K562 (cell line): ENCODE results near the gene ZSCAN25. TPM values are rescaled to one million over a fixed set of nuclear protein-coding genes. Genes with fewer than 3 reads are reported as not detected.

Source experiments
- ATAC-seq: fragments of 200-7000 bp; cut with Tn5 transposase; 3 replicates; pipeline ENCODE4 v1.9.1; 2020; ENCODE audit warnings: moderate library complexity
- BruUV-seq: library from RNA; stranded (reverse); fragments of 400-500 nt; replicated peaks from 2 replicates; lab custom pipeline; 2021; lab: Mats Ljungman, UMichigan
- CTCF ChIA-PET: fragments of 300-600 bp; formaldehyde crosslinking; extraction: SDS; loops from one replicate; lab custom pipeline; 2021; ENCODE audit warnings: low intra/inter-chr PET ratio; lab: Yijun Ruan, JAX
- POLR2A ChIA-PET: fragments of 300-600, 350-650 bp; sonication (Branson Sonifier 250); formaldehyde crosslinking; extraction: SDS; loops from one replicate; lab custom pipeline; 2021; ENCODE audit warnings: antibody characterized with exemption, inconsistent platforms; lab: Yijun Ruan, JAX
- DNase-seq, 4 experiments: peaks; one replicate each; pipeline versions ENCODE4 v3.0.0 to v3.0.0-alpha.2; 2011 to 2018; ENCODE audit warnings: low spot score in 3 of 4, mixed read lengths in 3 of 4; ENCODE audit errors: extremely low read depth in 1 of 4
- FAIRE-seq: peaks from 2 replicates; lab custom pipeline; 2011; peaks lifted over from hg19 to GRCh38; lab: Jason Lieb, UNC
- H2AFZ ChIP-seq: 2 replicates; pipeline ENCODE4 v1.6.0; 2011; ENCODE audit warnings: low read depth, low read length, control low read depth, inconsistent platforms
- H3K27ac ChIP-seq: fragments of 200-600 bp; 3 replicates; pipeline ENCODE4 v1.8.0; 2011; ENCODE audit warnings: low read depth, mild to moderate bottlenecking, control low read depth, inconsistent platforms, low read length, moderate library complexity, mixed read lengths; ENCODE audit errors: extremely low read depth
- H3K27me3 ChIP-seq, 2 experiments: fragments of 300-600 bp in 1 of 2; 2 replicates in 1 of 2; 3 replicates in 1 of 2; pipeline versions ENCODE4 v1.6.0 to v1.8.0; 2011; ENCODE audit warnings: inconsistent platforms in 2 of 2, low read length in 2 of 2, mild to moderate bottlenecking in 1 of 2, mixed read lengths in 1 of 2, moderate library complexity in 1 of 2; ENCODE audit not compliant: control insufficient read depth in 2 of 2, insufficient read depth in 2 of 2
- H3K36me3 ChIP-seq: fragments of 300-600 bp; 3 replicates; pipeline ENCODE4 v1.8.0; 2011; ENCODE audit warnings: mild to moderate bottlenecking, low read length, inconsistent platforms; ENCODE audit not compliant: control insufficient read depth, insufficient read depth
- H3K4me1 ChIP-seq, 2 experiments: fragments of 200-600 bp in 1 of 2; replicated peaks in 1 of 2; 2 replicates in 1 of 2; 3 replicates in 1 of 2; pipeline versions ENCODE4 v1.5.1 to v1.8.0; 2011; ENCODE audit warnings: inconsistent platforms in 2 of 2, low read length in 2 of 2, mild to moderate bottlenecking in 1 of 2, mixed read lengths in 1 of 2, moderate library complexity in 1 of 2; ENCODE audit not compliant: control insufficient read depth in 2 of 2, insufficient read depth in 2 of 2
- H3K4me2 ChIP-seq: 2 replicates; pipeline ENCODE4 v1.6.1; 2011; ENCODE audit warnings: low read length, control low read depth, inconsistent platforms, mixed read lengths; ENCODE audit not compliant: insufficient read depth
- H3K4me3 ChIP-seq: fragments of 200-600 bp; sonication (generic), shearing (Covaris generic); 2 replicates; pipeline ENCODE4 v1.5.1; 2016; ENCODE audit warnings: control low read depth, inconsistent platforms
- H3K79me2 ChIP-seq: fragments of 200-600 bp; 3 replicates; pipeline ENCODE4 v1.8.0; 2011; ENCODE audit warnings: low read length, inconsistent platforms; ENCODE audit not compliant: control insufficient read depth, insufficient read depth
- H3K9ac ChIP-seq, 2 experiments: 2 replicates each; pipeline versions ENCODE4 v1.6.0 to v1.6.1; 2011; ENCODE audit warnings: low read depth in 2 of 2, low read length in 2 of 2, control low read depth in 1 of 2, inconsistent platforms in 1 of 2, mild to moderate bottlenecking in 1 of 2, mixed read lengths in 1 of 2; ENCODE audit not compliant: insufficient read depth in 1 of 2
- H3K9me1 ChIP-seq: one replicate; pipeline ENCODE4 v1.6.0; 2011; ENCODE audit warnings: inconsistent platforms, mild to moderate bottlenecking, low read length, moderate library complexity; ENCODE audit not compliant: control insufficient read depth, insufficient read depth
- H3K9me3 ChIP-seq: replicated peaks from 2 replicates; pipeline ENCODE4 v1.5.1; 2011; ENCODE audit warnings: low read depth, low read length, inconsistent platforms; ENCODE audit not compliant: control insufficient read depth, insufficient read depth
- H4K20me1 ChIP-seq: replicated peaks from 2 replicates; pipeline ENCODE4 v1.6.1; 2011; ENCODE audit warnings: low read length, inconsistent platforms, mixed read lengths; ENCODE audit not compliant: control insufficient read depth, insufficient read depth
- CCNT2 ChIP-seq: IDR thresholded peaks from 2 replicates; pipeline ENCODE4 v1.6.1; 2011; ENCODE audit warnings: borderline replicate concordance, low read depth, mild to moderate bottlenecking, moderate library complexity, mixed read lengths, low read length; ENCODE audit not compliant: insufficient read length; ENCODE audit errors: extremely low read depth
- EZH2 ChIP-seq: IDR thresholded peaks from 2 replicates; pipeline ENCODE4 v1.6.1; 2012; ENCODE audit warnings: low read depth, mild to moderate bottlenecking, inconsistent platforms, low read length, borderline replicate concordance
- MTA3 ChIP-seq: fragments of 450-650 bp; formaldehyde crosslinking; IDR thresholded peaks from 2 replicates; pipeline ENCODE4 v1.6.1; 2017; ENCODE audit warnings: mild to moderate bottlenecking, borderline replicate concordance
- ZFP30 ChIP-seq: fragments of 250-450 bp; sonication (Bioruptor Pico); IDR thresholded peaks from 2 replicates; pipeline ENCODE4 v1.8.0; 2022; ENCODE audit warnings: moderate library complexity, mild to moderate bottlenecking, inconsistent platforms, borderline replicate concordance
- ZNF740 ChIP-seq, 3 experiments: fragments of 200-800 bp in 1 of 3; sonication (Bioruptor generic) in 1 of 3; sonication (generic) in 1 of 3; formaldehyde crosslinking in 1 of 3; IDR thresholded peaks; 2 replicates each; pipeline versions ENCODE4 v1.6.1 to v1.8.0; 2016 to 2022; ENCODE audit warnings: mild to moderate bottlenecking in 2 of 3, missing compliant biosample characterization in 2 of 3, missing genetic modification characterization in 2 of 3, missing genetic modification reagents in 1 of 3
- WGBS: fragments of 100-300 bp; shearing (Covaris generic); methylation state at CpG from one replicate; pipeline ENCODE4 v1.1.6; 2016; ENCODE audit warnings: low coverage, mixed read lengths; ENCODE audit not compliant: insufficient coverage; ENCODE audit errors: missing lambda C conversion rate; 5-methylcytosine and 5-hydroxymethylcytosine counted together
- in situ Hi-C: fragments of 300-500 bp; cut with MboI; formaldehyde crosslinking; loops from 4 replicates; pipeline ENCODE4 v1.15.0; 2018; ENCODE audit warnings: inconsistent platforms, mixed read lengths
- intact Hi-C: fragments of 100-400 bp; cut with micrococcal nuclease; formaldehyde crosslinking; loops from 2 replicates; pipeline ENCODE4 v1.14.2; 2022
- polyA plus RNA-seq, 8 experiments: library from polyadenylated mRNA; depleted of rRNA in 4 of 8; stranded (reverse) in 5 of 8; unstranded in 3 of 8; fragments of >200 nt; fragmentation: Nextera tagmentation in 2 of 8; fragmentation: Illumina TruSeq in 1 of 8; extraction: Ambion mirVana in 2 of 8; extraction: Trizol in 1 of 8; gene quantifications; 2 replicates each; pipeline versions ENCODE4 v1.2.1 to v1.2.3, GENCODE V29; 2011 to 2014; ENCODE audit warnings: inconsistent platforms in 1 of 8, missing spikeins in 1 of 8
- total RNA-seq, 7 experiments: library from RNA; depleted of rRNA in 6 of 7; stranded (reverse); fragments of >200 nt in 6 of 7; fragmentation: Illumina TruSeq in 2 of 7; extraction: Trizol in 2 of 7; gene quantifications; 2 replicates each; pipeline versions ENCODE4 v1.2.1 to v1.2.3, GENCODE V29; 2011 to 2021; ENCODE audit warnings: low replicate concordance in 1 of 7

ZSCAN25 gene
- total and polyA plus RNA-seq, 9 of the 15 experiments (the other 6 are each of a cell fraction or from before 2014, with no cell fraction given): 0.94 to 18.4 (median 12.8) TPM

DNA sequence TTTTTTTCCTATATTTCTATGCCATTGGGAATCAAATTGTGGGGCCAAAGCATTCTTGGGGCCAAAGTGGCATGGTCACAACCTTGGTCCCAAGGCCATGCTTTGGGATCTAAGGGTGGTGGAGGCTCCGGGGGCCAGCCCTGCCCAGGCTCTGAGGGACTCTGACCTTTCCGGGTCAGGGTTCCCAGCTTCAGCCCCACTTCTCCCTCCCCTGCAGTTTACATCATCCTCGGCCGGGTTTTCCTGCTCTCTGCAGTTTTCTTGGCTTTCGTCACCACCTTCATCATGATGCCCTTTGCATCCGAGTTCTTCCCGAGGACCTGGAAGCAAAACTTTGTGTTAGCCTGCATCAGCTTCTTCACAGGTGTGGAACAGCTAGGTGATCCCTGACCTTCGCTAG is 10.2 kb upstream of the ZSCAN25 start:
- WGBS: 4% methylated on average over 8 of the region's 8 CpGs

More for the DNA sequence above, 10.2 kb upstream of the ZSCAN25 start:
- in situ Hi-C loops (no loop called here), intact Hi-C loops (no loop called here)
- ChIA-PET POLR2A (interaction anchor here (0.6 to 1.2 kb wide), 3 partner anchors 9 to 40 kb away, joined by 3 to 4 read pairs (median 3); partner anchors contain the start of gene TMEM225B), CTCF (no interaction called here)
- BruUV-seq: no TSS peak
- Histone ChIP-seq H3K9me3 (no peaks in the 10 kb centered on the region), H3K9ac (peak overlapping the region in 1 of 2 experiments; percentile 4; a peak in 1 of 4 replicates), H3K4me3 (no peak overlapping the region), H3K9me1 (no peaks in the 10 kb centered on the region), H3K27me3 (peaks cover 4 to 36% of the 10 kb centered on the region in 2 experiments; a peak in 3 of 5 replicates), H2AFZ (no peak overlapping the region), H3K4me2 (no peak overlapping the region), H3K4me1 (peaks cover 0 to 8% of the 10 kb centered on the region in 2 experiments; a peak in 2 of 5 replicates), H4K20me1 (no peaks in the 10 kb centered on the region), H3K79me2 (no peaks in the 10 kb centered on the region), H3K27ac (no peak overlapping the region), H3K36me3 (no peaks in the 10 kb centered on the region)
- no peak for ATAC-seq
- no peak for DNase-seq
- TF ChIP-seq ZFP30 (CRISPR knock-in tag): no peak
- TF ChIP-seq CCNT2: no peak
- TF ChIP-seq EZH2: no peak
- TF ChIP-seq ZNF740 (CRISPR knock-in tag; IDR thresholded peaks at IDR 0.05): no peak
- TF ChIP-seq ZNF740 (tag; IDR thresholded peaks at IDR 0.05): no peak
- TF ChIP-seq MTA3: no peak
- FAIRE-seq: no peak
